Neutrophil (primary cell): ENCODE results near the gene CMTM2.
A peak's percentile ranks its signal among the peaks of the same experiment; 100 is the strongest.

Experiments
- H3K27ac ChIP-seq: fragments of 200-600 bp; sonication (generic); 2 replicates; pipeline ENCODE4 v1.5.1; 2016; ENCODE audit warnings: mild to moderate bottlenecking, moderate library complexity
- H3K27me3 ChIP-seq: fragments of 200-600 bp; sonication (generic); 2 replicates; pipeline ENCODE4 v1.6.0; 2016; ENCODE audit warnings: mild to moderate bottlenecking
- H3K36me3 ChIP-seq: fragments of 200-600 bp; sonication (generic); 2 replicates; pipeline ENCODE4 v1.5.1; 2017
- H3K4me1 ChIP-seq, 2 experiments: fragments of 200-600 bp in 1 of 2; sonication (generic) in 1 of 2; 1 replicate in 1 of 2; 2 replicates in 1 of 2; pipeline versions ENCODE4 v1.5.1 to v1.6.1; 2013 to 2016; ENCODE audit warnings: low read depth in 1 of 2, low read length in 1 of 2, mild to moderate bottlenecking in 1 of 2, moderate library complexity in 1 of 2; ENCODE audit not compliant: control insufficient read depth in 1 of 2, insufficient read depth in 1 of 2
- H3K4me3 ChIP-seq, 2 experiments: fragments of 200-600 bp in 1 of 2; sonication (generic) in 1 of 2; 1 replicate in 1 of 2; 2 replicates in 1 of 2; pipeline ENCODE4 v1.5.1; 2013 to 2016; ENCODE audit warnings: low read depth in 1 of 2, low read length in 1 of 2, mild to moderate bottlenecking in 1 of 2, moderate library complexity in 1 of 2
- H3K9me3 ChIP-seq: fragments of 200-600 bp; sonication (generic); 2 replicates; pipeline ENCODE4 v1.5.1; 2016
- CTCF ChIP-seq: fragments of 200-600 bp; sonication (generic); IDR thresholded peaks from 2 replicates; pipeline ENCODE4 v1.5.1; 2016; ENCODE audit warnings: antibody characterized with exemption

Gene CMTM2

GRCh38 chr16:66576296-66576695 is 3.0 kb upstream of the CMTM2 start:
- Histone ChIP-seq H3K4me1 (peaks cover 10 to 17% of the 10 kb centered on the region in 2 experiments), H3K4me3 (no peak overlapping the region), H3K36me3 (peaks cover 14% of the 10 kb centered on the region), H3K27ac (no peak overlapping the region), H3K9me3 (no peaks in the 10 kb centered on the region), H3K27me3 (peaks cover 48% of the 10 kb centered on the region)
- no peak for TF ChIP-seq CTCF

- Histone ChIP-seq H3K9me3 (no peaks in the 10 kb centered on the region), H3K27ac (no peak overlapping the region), H3K4me3 (no peak overlapping the region), H3K36me3 (no peaks in the 10 kb centered on the region), H3K27me3 (peaks cover 50% of the 10 kb centered on the region), H3K4me1 (peaks cover 24 to 34% of the 10 kb centered on the region in 2 experiments)
- no peak for TF ChIP-seq CTCF
These were observed 1.4 kb downstream of the CMTM2 start for GRCh38 chr16:66580605-66581209.

GRCh38 chr16:66581246-66581952 is 2.1 kb downstream of the CMTM2 start:
- TF ChIP-seq CTCF = no peak
- Histone ChIP-seq H3K27ac (no peak overlapping the region), H3K9me3 (no peaks in the 10 kb centered on the region), H3K27me3 (peaks cover 50% of the 10 kb centered on the region), H3K4me3 (no peak overlapping the region), H3K36me3 (no peaks in the 10 kb centered on the region), H3K4me1 (peaks cover 31 to 41% of the 10 kb centered on the region in 2 experiments)

GRCh38 chr16:66585481-66586239 is 6.4 kb downstream of the CMTM2 start:
- no peak for TF ChIP-seq CTCF
- H3K4me3 ChIP-seq = peak overlapping the region; percentile 69 to 79
- peaks cover 54 to 63% of the 10 kb centered on the region in 2 experiments for H3K4me1 ChIP-seq
- H3K27me3 ChIP-seq = peaks cover 9% of the 10 kb centered on the region
- H3K27ac ChIP-seq = peak overlapping the region; percentile 90
- H3K36me3 ChIP-seq = peaks cover 15% of the 10 kb centered on the region
- H3K9me3 ChIP-seq = no peaks in the 10 kb centered on the region

GRCh38 chr16:66587881-66588600 is 8.8 kb downstream of the CMTM2 start:
- no peaks in the 10 kb centered on the region for H3K9me3 ChIP-seq
- no peak for TF ChIP-seq CTCF
- peaks cover 21% of the 10 kb centered on the region for H3K36me3 ChIP-seq
- no peaks in the 10 kb centered on the region for H3K27me3 ChIP-seq
- peak overlapping the region; percentile 90 for H3K27ac ChIP-seq
- H3K4me3 ChIP-seq = peak overlapping the region; percentile 69 to 79
- H3K4me1 ChIP-seq = peaks cover 61 to 74% of the 10 kb centered on the region in 2 experiments
